Stimulated activated naive CD4-positive, alpha-beta T cell (primary cell): Measurements from ENCODE around the gene C19orf53.

Source experiments
- DNase-seq, 6 experiments: peaks; one replicate each; lab custom pipeline; 2025; lab: John Stamatoyannopoulos, UW

Gene C19orf53

GRCh38 chr19:13796301-13797057 lies 22.2 kb downstream of the C19orf53 start:
- DNase-seq = no peak

GRCh38 chr19:13797058-13797440 lies 22.8 kb downstream of the C19orf53 start:
- no peak for DNase-seq

GRCh38 chr19:13797870-13798269 lies 23.6 kb downstream of the C19orf53 start:
- no peak for DNase-seq

GRCh38 chr19:13799669-13800068 lies 25.4 kb downstream of the C19orf53 start:
- no peak for DNase-seq

- DNase-seq = no peak
Observed at GRCh38 chr19:13803038-13803437, 28.8 kb downstream of the C19orf53 start.

GRCh38 chr19:13804830-13805683 lies 30.8 kb downstream of the C19orf53 start:
- no peak for DNase-seq

- no peak for DNase-seq
Observed at GRCh38 chr19:13806728-13807127, 32.5 kb downstream of the C19orf53 start.

- no peak for DNase-seq
Observed at GRCh38 chr19:13807421-13808021, 33.3 kb downstream of the C19orf53 start.

GRCh38 chr19:13808856-13809255 lies 34.6 kb downstream of the C19orf53 start:
- no peak for DNase-seq

- DNase-seq = no peak
Observed at GRCh38 chr19:13812544-13812943, 38.3 kb downstream of the C19orf53 start.

GRCh38 chr19:13813147-13813546 lies 38.9 kb downstream of the C19orf53 start:
- DNase-seq = no peak

GRCh38 chr19:13814550-13814949 lies 40.3 kb downstream of the C19orf53 start:
- DNase-seq = no peak

- DNase-seq = peak in 1 of 6 experiments; percentile 47
Observed at GRCh38 chr19:13817018-13817614, 42.9 kb downstream of the C19orf53 start.

GRCh38 chr19:13817615-13818371 lies 43.5 kb downstream of the C19orf53 start:
- peak in 2 of 6 experiments; percentile 39 to 55 for DNase-seq

GRCh38 chr19:13819238-13819637 lies 45.0 kb downstream of the C19orf53 start:
- no peak for DNase-seq

- no peak for DNase-seq
Observed at GRCh38 chr19:13821292-13821691, 47.0 kb downstream of the C19orf53 start.

- no peak for DNase-seq
Observed at GRCh38 chr19:13823256-13823655, 49.0 kb downstream of the C19orf53 start.

- no peak for DNase-seq
Observed at GRCh38 chr19:13823901-13824300, 49.6 kb downstream of the C19orf53 start.

GRCh38 chr19:13824703-13825102 lies 50.4 kb downstream of the C19orf53 start:
- DNase-seq = no peak

- DNase-seq = no peak
Observed at GRCh38 chr19:13825489-13826441, 51.5 kb downstream of the C19orf53 start.
